ENCODE measurements around the gene RELL2.

The RELL2 gene

DNA sequence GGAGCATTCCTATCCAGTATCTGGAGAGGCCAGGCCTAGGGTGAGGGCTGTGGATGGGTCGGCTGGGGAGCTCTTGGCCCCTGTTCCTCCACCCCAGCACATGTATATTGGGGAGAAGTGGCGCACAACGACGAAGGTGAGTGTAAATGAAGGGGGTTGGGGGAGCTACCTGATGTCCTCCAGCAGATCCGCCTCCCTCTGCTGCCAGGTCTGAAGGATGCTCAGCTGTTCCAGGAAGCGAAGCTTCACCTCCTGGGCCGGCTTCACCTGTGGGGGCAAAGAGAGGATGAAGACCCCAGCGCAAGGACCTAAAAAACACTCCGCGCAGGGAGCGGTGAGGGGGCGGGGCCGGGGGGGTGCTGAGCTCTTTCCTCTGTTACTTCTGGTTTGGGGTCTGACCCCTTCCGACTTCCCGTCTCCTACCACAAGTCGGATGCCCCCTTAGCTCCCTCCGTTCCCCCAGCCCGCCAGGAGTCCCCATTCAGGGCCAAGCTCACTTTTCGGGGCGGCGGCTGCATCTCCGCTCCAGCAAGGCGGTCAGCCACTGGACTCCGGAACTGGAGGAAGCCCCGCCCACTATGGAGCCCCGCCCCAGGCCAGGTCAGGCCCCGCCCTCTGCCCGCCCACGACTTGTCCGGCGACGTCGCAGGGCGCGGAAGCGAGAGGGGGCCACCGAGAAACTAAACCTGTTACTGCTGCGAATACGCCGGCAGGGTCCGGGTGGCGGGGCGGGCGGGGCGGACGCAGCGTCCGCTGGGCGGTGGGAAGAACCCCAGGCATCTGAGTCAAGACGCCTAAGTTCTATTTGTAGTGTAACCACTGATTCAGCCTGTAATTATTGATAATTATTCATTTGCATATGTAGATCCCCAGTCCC lies 14.3 kb downstream of the RELL2 start, which contains the start of gene FCHSD1:
FCHSD1 (minus strand) TSS at position 568 of the 877 bp plus-strand sequence; CDS start at position 518, 50 bp downstream.
- peak; percentile 14 to 37 for DNase-seq

DNA sequence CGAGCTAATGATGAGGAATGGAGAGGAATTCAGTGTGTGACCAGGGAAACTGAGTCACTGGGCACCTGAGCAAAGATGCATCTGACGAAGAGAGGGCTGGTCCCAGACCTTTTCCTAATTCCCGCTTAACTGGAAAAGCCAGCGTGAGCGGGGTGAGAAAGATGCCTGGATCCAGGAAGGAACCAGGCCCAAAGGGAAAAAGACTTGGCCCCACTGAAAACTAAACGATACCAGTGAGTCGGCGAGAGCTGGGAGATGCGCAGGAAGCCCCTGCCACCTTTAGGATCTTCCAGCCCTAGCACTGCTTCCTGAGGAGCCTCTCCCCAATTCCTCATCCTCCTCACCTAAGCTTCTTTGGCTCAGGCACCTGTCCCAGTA lies 14.9 kb downstream of the RELL2 start:
- no peak for DNase-seq

DNA sequence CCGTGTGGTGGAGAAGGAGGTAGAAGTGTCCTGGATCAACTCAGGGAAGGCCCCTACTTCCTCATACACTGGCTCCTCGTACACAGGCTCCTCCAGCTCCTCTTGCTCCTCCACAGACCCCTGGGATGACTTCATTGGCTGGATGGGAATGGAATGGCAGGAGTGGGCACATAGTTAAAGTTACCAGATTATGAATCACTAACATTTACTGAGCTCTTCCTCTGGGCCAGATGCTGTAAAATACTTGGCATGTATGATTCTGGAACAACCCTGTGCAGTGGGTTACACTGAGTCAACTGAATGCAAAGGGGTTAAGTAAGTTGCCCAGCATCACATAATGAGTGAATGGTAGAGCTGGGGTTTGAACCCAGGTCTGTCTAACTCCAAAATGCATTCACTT lies 17.5 kb downstream of the RELL2 start:
- DNase-seq: no peak

DNA sequence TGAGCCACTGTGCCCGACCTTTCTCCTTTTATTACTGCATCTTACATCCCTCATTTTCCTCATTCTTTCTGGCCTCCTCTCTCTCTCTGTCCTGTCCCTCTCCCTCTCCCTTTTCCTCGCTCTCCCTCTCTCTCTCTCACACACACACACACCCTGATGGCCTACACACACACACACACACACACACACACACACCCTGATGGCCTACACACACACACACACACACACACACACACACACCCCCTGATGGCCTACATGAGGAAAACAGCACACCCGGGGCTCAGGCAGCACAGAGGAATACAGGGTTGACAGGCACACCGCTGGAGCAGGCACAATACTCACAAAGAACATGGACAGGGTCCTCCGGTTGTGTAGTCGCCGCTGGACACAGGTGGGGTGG lies 18.2 kb downstream of the RELL2 start:
- DNase-seq: no peak

DNA sequence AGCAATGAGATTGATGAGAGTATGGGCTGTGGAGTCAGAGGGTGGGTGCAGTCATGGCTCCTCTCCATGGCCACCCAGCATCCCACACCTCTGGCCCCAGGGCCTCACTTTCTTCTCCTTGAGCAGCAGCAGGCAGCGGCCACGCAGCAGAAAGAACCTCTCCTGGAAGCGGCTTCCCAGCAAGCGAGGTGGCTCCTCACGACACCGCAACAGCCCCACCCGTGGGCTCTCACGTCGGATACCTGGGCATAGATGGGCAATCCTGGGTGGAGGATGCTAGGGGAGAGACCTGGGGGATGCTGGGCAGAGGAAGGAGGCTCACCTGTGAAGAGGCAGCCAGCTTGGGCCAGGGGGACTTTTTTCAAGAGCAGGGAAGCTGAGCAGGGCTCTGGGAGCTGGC lies 19.6 kb downstream of the RELL2 start:
- no peak for DNase-seq

DNA sequence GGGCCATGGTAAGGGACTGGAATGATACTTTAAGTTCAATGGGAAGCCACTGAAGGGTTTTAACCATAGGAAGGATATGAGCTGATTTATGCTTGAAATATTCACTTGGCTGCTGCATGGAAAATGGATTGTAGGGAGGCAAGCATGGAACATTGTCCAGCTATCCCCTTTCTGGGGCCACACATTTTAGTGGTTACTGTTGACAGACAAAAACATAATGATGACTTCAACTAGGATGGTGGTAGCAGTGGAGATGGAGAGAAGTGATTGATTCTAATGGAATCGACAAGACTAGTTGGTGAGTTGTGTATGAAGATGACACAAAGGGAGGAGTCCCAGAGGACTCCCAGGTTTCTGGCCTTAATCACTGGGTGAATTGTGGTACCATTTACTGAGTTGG lies 20.6 kb downstream of the RELL2 start:
- DNase-seq: no peak

DNA sequence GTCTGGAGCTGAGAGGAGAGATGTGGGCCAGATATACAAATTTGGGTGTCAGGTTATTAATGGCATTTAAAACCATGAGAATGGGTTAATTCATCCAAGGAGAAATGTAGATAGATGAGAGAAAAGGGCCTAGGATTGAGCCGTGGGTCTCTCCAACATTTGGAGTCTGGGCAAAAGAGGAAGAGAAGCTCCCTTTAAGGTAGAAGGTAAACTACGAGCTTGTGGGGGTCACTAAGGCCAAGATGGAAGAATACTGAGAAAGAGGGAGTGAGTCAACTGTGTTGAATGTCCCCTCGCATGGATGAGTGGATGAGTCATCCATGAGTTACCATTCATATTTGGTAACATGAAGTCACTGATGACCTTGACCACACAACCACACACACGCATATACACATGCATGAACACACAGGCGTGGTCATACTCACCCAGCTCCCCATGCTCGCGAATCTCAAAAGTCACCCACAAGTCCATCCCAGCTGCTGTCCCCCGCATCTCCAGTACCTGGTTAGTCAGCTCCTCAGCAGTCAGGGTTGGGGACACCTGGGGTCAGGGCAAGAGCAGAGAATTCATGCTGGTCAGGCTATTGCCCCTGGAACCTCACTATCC lies 21.2 kb downstream of the RELL2 start:
- no peak for DNase-seq

DNA sequence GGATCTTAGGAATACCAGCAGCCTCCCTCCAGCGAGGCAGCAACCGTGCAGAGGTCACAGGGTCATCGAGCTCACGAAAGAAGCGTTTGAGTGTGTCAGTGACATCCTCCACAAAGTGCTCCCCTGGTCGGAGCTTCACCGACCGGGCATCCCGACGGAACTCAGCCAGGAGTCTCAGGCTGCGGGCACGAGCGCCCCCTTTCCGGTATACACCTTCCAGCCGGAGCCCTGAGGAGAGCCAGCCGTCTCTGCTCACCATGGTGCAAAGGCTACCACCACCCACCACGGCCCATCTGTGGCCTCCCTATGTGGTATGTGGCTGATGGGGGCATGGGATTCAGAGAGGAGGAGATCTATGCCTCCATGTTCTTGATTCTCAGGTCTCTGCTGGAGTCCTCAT lies 25.2 kb downstream of the RELL2 start:
- no peak for DNase-seq

DNA sequence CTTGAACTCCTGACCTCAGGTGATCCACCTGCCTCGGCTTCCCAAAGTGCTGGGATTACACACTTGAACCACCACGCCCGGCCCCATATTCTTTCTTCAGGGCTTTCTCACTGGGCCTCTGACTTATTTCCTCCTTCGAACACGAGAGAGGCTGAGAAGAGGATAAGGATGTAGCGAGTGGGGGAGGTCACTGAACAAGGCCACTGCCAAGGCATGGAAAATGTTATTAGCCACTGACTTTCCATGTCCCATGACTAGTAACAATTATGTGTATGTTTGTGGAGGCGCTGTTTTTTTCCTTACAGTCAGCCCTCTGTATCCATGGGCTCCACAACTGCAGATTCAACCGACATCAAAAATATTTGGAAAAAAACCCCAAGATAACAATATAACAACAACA lies 26.7 kb downstream of the RELL2 start:
- DNase-seq: no peak

DNA sequence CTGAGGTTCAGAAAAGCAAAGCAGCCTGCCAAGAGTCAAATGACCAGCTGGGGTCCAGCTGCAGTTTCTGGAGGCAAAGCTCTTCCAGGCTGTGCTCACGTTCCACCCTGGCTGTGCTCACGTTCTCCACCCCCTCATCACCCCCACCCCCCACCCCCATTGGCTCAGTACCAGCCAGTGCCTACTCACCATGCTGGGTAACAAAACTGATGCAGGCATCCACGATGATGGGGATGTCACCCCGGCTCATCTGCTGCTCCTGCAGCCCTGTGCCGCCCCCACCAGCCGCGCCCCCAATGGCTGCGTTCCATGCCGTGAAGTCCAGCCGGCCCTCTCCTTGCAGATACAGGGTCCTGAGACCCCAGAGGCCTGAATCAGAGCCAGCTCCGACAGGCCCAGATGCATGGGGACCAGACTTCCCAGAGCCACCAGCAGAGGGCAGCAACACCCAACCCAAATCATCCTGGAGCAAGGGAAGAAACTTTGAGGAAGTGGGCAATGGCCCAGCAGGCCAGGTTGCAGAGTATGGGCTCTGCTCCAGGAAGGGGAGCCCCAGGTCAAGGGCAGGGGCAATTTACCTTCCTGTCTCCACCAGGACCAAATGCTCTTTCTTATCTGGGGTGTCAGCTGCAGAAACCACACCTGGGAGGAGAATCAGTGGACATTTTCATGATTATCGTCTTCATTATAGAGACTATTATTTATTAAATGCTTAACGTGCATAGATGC lies 28.1 kb downstream of the RELL2 start:
- peak in 1 of 2 experiments; percentile 7 for DNase-seq

DNA sequence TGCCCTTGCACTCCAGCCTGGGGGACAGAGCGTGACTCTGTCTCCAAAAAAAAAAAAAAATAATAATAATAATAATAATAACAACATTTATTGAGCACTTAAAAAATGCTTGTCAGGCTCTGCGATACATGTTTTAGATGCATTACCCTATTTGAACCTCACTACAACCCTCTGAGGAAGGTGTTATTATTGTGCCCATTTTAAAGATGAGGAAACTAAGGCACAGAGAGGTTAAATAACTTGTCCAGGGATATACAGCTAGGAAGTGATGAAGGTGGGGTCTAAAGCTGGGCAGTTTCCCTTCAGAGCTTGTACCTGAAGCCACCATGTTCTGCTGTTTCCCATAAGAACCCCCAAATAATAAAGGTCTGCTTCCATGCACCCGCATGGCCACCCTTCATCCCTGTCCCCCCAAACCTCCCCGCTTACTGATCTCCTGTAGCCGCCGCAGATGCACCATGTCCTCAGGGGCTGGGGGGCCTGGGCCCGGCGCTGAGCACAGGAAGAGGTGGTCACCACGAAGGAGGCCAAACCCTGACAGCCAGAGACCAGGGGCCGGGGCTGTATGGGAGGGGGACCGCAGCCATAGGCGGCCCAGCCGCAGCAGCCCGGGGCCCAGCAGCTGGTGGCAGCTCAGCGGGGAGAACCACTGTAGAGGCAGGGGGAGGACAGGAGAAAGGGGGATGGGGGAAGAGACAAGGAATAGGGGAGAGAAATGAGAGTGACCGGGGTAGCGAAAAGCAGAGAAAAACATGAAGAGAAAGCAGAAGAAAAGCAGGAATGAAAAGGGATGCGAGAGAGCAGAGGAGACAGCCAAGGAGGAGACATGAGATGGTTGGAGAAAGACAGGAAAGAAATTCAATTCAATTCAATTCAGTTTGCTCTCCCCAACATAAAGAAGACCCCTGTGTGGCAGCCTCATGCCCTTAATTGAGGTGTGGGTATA lies 29.5 kb downstream of the RELL2 start:
- no peak for DNase-seq

DNA sequence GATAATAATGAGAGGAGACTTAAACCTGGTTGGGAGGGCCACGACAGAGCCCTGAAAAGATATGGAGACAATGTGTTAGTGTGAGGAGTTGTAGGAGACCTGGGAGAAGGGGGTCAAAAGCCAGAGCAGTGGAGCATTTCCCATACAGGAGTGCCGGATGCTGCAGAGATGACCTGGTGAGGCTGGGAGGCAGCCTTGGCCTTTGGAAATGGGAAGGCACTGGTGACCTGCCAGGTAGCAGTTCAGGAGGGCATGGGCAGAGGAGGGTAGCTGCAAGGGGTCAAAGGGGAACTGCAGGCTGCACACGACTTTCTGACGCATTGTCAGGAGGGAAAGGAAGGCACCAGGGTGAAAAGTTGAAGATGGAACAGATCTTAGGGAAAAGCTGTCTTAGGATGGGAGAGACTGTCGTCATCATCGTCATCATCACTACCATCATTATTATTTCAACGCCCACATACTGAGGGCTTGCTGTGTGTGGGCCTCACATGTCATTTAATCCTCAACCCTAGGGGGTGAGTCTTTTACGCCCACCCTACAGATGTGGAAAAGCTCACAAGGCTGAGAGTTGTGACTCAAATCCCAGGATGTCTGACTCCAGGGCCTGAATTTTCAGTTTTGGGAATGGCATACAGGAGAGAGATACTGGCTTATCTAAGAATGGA lies 31.9 kb downstream of the RELL2 start:
- no peak for DNase-seq

DNA sequence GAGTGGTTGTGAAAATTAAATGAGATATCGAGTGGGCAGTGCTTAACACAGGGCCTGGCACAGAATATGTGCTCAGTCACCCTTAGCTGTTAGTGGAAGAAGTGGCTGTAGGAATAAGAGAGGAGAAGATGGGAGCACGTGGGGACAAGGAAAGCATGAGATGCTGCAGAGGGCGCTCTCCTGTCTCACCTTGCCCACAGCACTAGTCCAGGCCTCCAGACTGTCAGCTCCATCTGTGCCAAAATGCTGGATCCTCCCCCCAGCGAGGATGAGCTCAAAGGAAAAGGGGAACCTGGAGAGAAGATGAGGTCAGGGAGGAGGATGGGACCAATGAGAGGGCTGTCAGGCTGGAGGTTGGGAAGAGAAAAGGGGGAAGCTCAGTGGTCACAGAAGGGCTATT lies 32.7 kb downstream of the RELL2 start:
- DNase-seq: no peak

DNA sequence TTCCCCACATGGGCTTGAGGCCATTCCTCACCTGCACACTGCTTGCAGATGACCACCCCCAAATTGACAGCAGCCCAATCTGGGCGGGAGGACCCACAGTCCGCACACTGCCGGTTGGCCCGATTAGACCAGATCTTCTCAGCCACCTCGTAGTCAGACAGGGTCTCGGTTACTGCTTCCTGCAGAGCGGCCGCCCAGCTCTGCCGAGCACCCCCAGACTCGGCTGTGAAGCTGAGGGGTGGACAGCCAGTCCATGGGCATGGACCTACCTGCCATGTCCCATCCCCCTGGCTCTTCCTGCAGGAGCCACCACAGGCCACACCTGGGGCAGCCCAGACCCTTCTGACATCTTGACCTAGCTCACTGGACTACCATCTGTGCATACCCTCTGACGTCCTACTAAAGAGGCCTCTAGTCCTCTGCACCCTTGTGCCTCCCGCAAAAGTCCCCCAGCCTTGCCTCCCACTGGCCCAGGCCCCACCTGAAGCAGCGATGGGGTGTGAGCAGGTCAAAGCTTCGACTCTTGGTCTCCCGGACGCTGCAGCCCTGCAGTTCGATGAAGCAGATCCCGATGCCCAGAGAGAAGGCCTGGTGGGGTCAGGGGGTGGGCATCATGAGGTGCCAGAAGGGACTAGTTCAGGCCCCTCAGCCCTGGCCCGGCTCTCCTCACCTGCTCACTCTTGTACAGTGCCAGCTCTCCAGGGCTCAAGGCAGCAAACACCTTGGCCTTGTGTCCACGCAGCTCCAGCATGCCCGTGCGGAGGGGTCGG lies 35.5 kb downstream of the RELL2 start:
- DNase-seq: no peak

DNA sequence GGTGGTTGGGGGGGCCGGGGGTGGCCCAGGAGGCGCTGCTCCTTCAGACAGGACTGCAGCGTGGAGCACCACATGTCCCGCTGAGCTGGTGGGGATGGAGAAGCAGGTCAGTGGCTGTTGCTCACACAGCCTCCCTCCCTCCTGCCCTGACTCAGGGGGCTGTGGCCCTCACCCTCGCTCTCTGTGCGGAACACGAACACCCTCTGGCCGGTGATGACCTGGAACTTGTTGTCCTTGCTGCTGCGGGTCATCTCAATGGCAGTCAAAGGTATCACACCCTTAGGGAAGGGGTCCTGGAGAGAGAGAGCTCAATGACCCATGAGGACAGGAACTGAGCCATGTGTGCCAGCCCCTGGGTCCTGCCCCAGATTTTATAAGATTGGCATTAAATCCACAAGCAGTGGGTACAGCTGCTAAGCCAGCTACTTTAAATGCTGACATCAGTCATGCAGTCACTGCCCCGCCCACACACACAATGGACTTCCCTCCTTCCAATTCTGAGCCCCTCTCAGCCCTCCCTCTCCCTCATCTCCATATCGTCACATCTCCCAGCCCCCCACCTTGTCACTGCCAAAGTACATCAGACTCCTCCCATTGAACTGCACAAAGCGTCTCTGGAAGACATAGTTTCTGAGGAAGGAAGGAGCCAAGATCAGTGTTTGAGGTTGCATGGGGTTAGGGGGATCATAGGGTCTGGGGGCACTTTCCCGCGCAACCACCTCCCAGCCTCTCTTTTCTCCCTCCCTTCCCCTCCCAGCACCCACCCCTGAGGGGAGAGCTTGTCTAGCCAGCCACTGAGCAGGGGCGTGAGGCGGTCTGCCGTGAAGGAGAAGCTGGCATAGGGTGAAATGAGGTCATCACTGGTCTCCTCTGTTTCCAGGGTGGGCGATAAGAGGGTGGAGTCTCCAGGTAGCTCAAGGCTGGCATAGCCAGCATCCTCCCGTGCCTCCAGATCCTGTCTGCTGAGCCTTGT lies 36.3 kb downstream of the RELL2 start:
- no peak for DNase-seq

DNA sequence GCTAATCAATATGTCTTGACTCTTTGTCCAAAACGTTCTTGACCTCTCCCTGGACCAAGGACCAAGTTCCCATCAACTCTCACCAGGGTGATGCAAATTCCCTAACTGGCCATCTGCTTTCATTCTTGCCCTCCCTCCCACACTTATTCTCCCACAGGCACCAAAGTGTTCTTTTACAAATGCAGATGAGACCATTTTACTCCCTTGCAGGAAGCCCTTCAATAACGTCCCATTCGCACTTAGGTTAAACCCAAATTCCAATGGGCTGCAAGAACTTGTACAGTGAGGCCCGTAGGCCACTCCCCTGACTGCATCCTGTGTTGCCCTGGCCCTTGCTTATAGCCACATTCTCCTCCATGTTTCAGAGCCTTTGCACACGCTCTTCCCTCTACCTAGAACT lies 38.0 kb downstream of the RELL2 start:
- no peak for DNase-seq

DNA sequence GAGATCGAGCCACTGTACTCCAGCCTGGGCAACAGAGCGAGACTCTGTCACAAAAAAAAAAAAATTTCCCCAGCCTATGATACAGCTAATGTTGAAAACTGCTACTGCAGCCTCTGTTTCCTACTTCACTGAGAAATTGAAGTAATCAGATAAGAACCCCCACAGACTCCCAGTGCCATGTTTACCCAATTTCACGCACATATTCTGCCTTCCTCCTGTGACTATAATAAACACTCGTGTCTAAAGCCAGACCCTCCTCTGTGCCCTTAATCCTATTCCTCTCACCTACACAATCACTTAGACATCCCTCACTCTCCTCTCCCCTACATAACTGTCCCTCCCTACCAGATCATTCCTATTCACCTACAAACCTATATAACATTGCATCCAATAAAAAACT lies 38.9 kb downstream of the RELL2 start:
- DNase-seq: no peak

DNA sequence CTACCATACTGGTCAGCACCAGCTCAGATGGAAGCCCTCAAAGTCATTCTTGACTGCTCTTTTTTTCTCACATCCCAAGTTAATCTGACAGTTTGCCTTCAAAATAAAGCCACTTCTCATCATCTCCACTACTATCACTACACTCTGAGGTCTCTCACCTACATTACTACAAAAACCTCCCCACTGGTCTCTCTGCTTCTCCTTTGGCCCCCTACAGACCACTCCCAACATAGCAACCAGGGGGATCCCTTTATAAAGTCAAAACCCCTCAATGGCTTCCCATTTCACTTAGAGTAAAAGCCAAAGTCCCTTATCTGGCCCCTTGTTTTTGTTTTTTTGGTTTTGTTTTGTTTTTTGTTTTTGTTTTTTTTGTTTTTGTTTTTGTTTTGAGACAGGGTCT lies 40.6 kb downstream of the RELL2 start:
- no peak for DNase-seq

DNA sequence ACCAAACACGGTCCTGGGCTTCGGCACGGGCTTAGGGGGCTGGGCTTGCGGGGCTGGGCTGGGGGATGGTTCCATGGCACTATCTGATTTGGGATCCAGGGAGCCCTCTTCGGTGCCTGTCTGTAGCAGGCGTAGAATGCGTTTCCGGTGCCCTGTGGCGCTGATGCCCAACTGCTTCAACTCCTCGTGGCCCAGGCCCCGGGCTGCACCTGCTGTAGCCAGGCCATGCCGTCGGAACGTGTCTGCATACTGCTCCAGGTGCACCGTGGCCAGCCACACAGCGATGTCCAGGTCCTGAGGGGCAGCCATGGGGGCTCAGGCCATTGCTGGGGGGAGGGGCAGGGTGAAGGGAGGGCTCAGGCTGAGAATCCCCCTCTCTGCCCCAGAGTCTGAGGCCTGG lies 43.4 kb downstream of the RELL2 start:
- no peak for DNase-seq

DNA sequence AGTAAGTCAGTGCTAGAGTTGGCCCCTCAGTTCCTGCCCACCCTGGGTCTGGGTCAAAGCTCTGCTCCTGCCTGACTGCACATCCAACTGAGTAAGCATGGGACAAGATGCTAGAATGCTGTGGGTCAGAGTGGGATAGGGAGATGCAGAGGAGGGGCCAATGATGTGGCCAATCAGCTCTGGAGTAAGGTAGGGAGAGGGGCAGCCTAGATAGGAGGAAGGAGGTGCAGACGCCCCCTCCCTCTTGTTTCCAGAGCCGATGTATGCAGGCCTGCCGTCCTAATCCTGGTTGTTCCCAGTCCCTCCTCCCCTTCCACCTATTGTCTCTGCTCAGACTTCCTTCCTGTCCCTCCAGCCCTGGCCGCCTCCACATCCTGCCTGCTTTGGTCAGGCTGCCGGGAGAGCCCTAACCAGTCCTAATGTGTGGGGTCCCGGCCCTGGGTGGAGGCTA lies 44.0 kb downstream of the RELL2 start:
- no peak for DNase-seq

Data from NCI-H1930 (cell line).